Measurements from ENCODE around the gene KCNQ1. TPM values are rescaled to one million over a fixed set of nuclear protein-coding genes. Genes with fewer than 3 reads are reported as not detected.

Gene KCNQ1
- total RNA-seq, 1 experiment from 2014 or later = 2.3 TPM

DNA sequence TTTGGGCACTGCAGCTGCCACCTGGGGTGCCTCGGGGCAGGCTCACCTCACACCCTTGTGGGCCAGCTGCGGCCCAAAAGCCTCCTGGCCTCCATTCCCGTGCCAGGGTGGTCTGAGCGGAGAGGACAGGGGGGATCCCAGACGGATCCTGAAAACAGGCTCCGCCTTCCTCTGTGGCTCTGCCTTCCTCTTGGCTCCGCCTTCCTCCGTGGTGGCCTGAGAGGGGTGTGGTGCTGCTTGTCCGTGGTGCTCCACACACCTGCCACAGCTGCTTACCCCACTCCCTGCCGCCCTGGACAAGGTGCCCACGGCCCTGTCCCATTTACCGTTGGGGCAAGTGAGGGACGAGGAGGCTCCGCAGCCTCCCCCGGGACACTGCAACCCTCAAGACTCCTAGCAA is 278.1 kb downstream of the KCNQ1 start:
- Mint-ChIP-seq H3K27me3 (ENCODE audit: low read depth) (peaks cover 100% of the 10 kb centered on the region), H3K4me1 (peaks cover 46% of the 10 kb centered on the region in 2 experiments), H3K36me3 (ENCODE audit: insufficient read depth in 1 of 3, low read depth in 3 of 3) (no peaks in the 10 kb centered on the region), H3K4me3 (no peak overlapping the region), H3K27ac (no peak overlapping the region), H3K9me3 (no peaks in the 10 kb centered on the region; a peak in 1 of 5 replicates)
- WGBS (ENCODE audit: extremely low coverage, insufficient read length, low lambda C conversion rate) = no CpG with 5 or more reads among the region's 15 CpGs
- Histone ChIP-seq H3T11ph (ENCODE audit: low read length) (no peak overlapping the region), H3K79me1 (ENCODE audit: insufficient read depth, low read depth, low read length, poor library complexity, severe bottlenecking) (no peaks in the 10 kb centered on the region), H4K20me1 (ENCODE audit: control insufficient read depth, insufficient read depth, insufficient read length) (no peaks in the 10 kb centered on the region), H2AK5ac (ENCODE audit: insufficient read length, low read length) (no peak overlapping the region), H3K9ac (ENCODE audit: extremely low read depth, insufficient read length, low read length) (no peak overlapping the region), H3K4ac (ENCODE audit: low read depth, low read length) (no peak overlapping the region), H2BK15ac (ENCODE audit: low read depth, low read length) (no peak overlapping the region), H3K18ac (ENCODE audit: insufficient read length, low read depth, low read length) (no peak overlapping the region), H2BK120ac (ENCODE audit: low read depth, low read length, poor library complexity, severe bottlenecking) (no peak overlapping the region), H4K5ac (ENCODE audit: insufficient read length, low read depth, low read length) (no peak overlapping the region), H2AFZ (ENCODE audit: low read length) (no peak overlapping the region), H3K27ac (ENCODE audit: insufficient read length, low read depth, low read length) (no peak overlapping the region), H3K9me3 (ENCODE audit: control insufficient read depth, low read depth, low read length) (no peaks in the 10 kb centered on the region), H3K4me1 (ENCODE audit: insufficient read depth, low read length) (peaks cover 5% of the 10 kb centered on the region; the same call in 1 of the 2 replicates), H3K27me3 (ENCODE audit: insufficient read depth, low read length) (peaks cover 10% of the 10 kb centered on the region; the same call in 1 of the 2 replicates), H3K23ac (ENCODE audit: insufficient read length, low read depth, low read length) (no peak overlapping the region), H3K23me2 (ENCODE audit: insufficient read length, low read depth, low read length, poor library complexity, severe bottlenecking) (no peaks in the 10 kb centered on the region), H4K8ac (replicated peaks; ENCODE audit: insufficient read length, low read depth, low read length) (no peak overlapping the region), H3K4me2 (ENCODE audit: insufficient read depth, insufficient read length, low read length) (no peak overlapping the region), H3K79me2 (ENCODE audit: insufficient read depth, low read length) (no peaks in the 10 kb centered on the region), H2BK5ac (ENCODE audit: insufficient read length, low read length) (no peak overlapping the region), H3K14ac (ENCODE audit: insufficient read depth, low read length) (no peak overlapping the region), H2BK12ac (ENCODE audit: insufficient read length, low read depth, low read length) (no peak overlapping the region), H4K91ac (ENCODE audit: insufficient read length, low read depth, low read length) (no peak overlapping the region), H2BK20ac (ENCODE audit: low read depth, low read length, poor library complexity, severe bottlenecking) (no peak overlapping the region), H3K56ac (ENCODE audit: insufficient read length, low read depth, low read length) (no peak overlapping the region)
- TF ChIP-seq, protein P1, sequence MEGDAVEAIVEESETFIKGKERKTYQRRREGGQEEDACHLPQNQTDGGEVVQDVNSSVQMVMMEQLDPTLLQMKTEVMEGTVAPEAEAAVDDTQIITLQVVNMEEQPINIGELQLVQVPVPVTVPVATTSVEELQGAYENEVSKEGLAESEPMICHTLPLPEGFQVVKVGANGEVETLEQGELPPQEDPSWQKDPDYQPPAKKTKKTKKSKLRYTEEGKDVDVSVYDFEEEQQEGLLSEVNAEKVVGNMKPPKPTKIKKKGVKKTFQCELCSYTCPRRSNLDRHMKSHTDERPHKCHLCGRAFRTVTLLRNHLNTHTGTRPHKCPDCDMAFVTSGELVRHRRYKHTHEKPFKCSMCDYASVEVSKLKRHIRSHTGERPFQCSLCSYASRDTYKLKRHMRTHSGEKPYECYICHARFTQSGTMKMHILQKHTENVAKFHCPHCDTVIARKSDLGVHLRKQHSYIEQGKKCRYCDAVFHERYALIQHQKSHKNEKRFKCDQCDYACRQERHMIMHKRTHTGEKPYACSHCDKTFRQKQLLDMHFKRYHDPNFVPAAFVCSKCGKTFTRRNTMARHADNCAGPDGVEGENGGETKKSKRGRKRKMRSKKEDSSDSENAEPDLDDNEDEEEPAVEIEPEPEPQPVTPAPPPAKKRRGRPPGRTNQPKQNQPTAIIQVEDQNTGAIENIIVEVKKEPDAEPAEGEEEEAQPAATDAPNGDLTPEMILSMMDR (conservative IDR thresholded peaks at IDR 0.05) = no peak
- DNase-seq = no peak

Data from H9 (cell line).